Iris pigment epithelial cell (primary cell): ENCODE data around the gene ELAVL3.

Experiments used
- DNase-seq: peaks from one replicate; pipeline ENCODE4 v3.0.0-alpha.2; 2011; ENCODE audit warnings: low read depth

Gene ELAVL3

DNA sequence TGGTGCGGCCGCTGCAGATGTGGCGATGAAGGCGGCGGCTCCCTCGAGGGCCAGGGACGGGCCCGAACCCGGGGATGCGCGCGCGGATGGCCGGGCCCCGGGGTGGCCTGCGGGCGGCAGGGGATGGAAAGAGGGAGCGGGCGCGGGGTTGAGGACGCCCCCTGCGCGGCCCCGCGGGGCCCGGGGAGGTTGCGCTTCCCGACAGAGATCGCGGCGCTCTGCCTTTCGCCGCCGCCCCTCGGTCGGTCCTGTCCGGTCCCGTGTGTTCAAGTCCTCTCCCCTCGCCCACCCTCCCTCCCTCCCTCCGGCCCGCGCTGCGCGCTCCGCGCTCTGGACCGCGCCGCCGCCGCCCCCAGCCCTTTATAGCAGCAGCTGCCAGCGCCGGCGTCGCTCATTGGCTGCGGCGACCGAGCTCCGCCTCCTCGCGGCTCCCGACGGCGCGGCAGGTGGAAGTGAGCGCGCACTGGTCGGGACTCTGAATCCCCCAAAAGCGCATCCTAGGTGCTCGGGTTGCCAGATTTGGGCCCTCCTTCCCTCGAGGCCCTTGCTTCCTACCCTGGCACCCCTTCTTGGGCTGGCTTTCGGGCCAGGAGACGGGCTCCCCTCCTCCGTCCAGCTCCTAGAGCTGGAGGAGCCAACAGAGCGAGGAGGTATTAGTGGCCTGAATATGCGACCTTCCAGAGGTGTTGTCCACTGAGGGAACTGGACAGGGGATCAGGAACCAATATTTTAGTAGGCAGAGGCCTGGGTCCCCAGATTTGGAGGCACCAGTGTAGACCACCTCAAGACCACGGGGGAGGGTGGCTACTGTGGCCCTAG lies at the start of gene ELAVL3:
Gene ELAVL3, minus strand, starts transcription at position 332 of the 819 bp plus-strand sequence. CDS start 438 bp downstream, outside the sequence.
- no peak for DNase-seq

DNA sequence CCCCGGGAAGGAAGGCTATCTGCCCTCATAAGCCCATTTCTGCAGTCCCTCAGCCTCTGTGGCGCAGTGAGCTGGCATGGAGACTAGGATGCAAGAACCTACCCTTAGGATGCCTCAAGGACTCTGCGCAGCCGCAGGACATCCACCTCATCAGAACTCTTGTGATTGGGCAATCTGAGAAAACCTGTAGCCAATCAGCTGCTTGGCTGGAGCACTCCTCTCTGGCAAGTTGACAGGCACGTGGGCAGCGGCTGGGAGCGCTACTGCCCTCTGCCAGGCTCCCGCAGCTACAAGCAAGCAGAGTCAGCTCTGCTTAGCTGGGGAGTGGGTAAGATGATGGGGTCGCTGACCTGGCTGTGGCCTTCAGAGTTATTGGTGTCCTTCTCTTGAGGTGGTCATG lies 49.6 kb upstream of the ELAVL3 start:
- DNase-seq, result peak; percentile 94

DNA sequence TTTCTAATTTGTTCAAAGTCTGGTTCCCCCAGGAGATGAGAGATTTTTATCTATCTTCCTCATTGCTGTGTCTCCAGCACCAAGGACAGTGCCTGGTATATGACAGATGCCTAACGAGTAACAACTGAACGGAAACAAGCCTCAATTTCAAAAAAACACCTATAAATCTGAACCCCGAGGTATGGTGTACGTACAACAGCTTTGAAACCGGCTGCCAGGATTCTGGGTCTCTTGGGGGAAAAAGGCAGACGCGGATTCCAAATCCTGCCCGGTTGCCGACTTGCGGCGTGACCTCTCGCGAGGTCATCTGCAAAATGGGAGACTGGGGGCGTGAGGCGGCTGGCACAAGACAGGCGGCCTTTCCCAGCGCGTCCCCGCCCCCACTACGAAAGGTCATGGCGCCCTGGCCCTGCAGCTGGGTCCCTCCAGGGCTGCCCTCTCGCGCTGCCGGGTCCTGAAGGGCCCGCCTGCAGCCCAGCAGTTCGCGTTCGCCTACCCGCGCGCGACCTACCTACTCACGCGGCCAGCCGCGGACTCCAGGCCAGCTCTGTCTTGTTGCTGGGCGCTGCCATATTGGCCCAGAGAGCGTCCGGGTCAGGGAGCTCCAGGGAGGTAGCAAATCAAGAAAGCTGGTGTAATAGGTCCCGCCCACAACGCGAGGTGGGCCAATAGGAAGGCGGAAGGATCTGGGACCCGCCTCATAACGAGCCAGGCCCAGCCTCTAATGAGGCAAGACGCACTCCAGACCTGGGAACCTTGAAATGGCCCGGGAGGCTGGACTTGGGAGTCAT lies 47.9 kb upstream of the ELAVL3 start, which contains the start of gene ECSIT:
Gene ECSIT, minus strand, starts transcription at position 584 of the 791 bp plus-strand sequence. CDS start 9,964 bp downstream, outside the sequence.
- peak; percentile 99 for DNase-seq

DNA sequence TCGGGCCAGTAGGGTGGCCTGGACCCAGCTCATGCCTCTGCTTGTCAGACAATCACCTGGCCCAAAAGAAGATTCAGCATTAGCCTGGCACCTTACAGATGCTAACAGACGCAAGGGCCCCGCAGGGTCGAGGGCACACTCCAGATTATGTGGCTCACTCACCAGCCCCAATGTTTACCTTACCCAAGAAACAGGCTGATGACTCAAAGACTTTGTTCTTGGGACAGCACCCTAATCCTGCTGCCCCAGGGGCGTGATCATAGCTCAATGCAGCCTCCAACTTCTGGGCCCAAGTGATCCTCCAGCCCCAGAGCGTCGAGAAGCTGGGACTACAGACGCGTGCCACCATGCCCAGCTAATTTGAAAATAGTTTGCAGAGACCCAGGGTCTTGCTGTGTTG lies 38.3 kb upstream of the ELAVL3 start:
- no peak for DNase-seq

DNA sequence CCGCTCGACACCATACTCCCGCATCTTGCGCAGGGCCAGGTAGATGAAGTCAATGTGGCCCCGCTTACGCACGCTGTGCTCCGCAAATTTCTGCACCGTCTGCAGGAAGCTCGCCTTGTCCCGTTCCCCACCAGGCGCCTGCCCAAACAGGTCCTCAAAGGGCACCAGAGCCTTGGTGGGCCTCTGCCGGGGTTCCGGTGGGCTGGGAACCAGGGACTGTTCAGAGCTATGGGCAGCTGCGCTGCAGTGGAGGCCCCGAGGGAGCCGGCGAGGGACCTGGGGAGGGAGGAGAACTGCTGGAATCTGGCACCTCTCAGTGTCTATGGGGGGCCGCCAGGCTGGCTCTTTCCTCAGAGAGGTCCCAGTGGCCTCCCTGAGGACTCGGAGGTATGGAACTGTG lies 33.1 kb upstream of the ELAVL3 start:
- no peak for DNase-seq

DNA sequence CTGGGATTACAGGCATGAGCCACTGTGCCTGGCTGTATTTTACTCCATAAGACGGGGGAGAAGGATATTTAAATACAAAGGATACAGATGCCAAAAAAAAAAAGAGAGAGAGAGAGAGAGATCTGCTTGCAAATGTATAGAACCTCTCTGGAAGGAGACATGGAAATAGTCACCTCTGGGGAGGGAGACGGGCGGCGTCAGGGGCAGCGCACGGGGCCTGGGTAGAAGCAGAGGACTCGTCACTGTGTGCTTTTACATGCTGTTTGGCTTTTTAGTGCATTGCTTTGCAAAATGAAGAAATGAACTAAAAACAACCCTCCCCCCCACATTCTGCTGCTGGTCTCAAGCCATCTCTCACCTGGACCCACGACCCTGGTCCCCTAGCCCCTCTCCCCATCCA lies 29.6 kb upstream of the ELAVL3 start:
- DNase-seq, result no peak

DNA sequence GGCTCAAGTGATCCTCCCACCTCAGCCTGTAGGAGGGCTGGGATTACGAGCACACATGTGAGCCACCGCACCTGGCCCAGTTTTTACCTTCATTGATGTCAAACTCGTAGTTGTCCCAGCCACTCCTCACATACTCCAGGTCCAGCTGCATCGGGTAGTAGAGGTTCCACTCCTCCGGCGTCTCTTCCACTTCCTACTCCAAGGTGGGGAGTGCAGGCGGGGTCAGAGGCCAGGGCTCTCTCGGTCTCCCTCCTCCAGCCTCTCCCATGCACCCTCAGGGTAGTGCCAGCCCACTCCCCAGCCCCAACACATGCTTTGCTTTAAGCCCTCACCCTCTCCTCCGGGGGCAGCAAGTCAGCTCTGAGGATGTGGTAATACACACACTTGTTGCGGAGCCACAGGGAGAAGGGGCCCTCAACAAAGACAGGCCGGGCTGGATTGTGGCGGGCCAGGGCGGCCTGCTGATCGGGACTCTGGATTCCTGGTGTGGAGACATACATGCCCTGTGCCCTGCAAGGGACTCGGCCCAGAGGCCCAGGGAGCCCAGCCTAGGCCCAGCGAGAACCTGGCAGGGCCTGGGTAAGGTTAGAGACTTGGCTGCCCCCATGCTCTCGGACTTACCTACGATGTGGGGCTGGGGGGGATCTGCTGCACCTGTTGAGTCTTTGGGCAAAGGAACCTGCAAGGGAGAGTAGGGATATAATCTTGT lies 26.7 kb upstream of the ELAVL3 start:
- no peak for DNase-seq

DNA sequence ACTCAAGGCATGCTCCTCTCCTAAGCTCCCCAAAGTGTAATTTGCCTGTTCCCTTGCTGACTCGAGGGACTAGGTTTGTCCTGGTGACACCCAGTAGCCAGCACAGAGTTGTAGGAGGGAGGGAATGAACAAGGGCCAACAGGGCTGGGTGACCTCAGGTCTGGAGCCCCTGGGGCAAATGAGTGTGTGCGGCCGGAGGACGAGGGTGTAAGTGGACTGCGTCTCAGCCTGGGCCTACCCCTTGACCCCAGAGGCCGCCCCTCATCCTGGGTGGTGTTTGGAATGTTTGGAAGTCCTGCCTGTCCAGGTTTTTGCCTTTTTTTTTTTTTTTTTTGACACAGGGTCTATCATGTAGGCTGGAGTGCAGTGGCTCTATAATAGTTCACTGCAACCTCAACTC lies 26.1 kb upstream of the ELAVL3 start:
- no peak for DNase-seq

DNA sequence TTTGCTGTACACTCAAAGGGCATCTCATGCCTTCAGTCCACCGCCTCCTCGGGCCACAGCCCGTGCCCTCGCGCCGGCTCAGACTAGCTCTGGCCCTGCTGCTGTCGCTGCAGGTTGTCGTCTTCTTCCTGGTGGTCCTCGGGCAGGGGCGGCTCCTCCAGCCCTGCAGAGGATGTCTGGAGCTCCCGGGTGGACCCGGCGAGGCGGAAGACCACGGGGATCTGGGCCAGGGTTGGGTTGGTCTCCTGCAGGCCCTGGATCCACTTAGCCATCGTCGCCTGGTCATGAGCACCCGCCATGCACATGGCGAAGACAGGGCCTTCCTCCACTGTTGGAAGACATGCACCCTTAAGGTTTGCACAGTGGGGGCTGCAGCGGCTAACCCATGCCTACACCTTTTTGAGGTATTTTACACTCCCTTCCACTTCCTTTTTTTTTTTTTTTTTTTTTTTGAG lies 25.3 kb upstream of the ELAVL3 start:
- no peak for DNase-seq

DNA sequence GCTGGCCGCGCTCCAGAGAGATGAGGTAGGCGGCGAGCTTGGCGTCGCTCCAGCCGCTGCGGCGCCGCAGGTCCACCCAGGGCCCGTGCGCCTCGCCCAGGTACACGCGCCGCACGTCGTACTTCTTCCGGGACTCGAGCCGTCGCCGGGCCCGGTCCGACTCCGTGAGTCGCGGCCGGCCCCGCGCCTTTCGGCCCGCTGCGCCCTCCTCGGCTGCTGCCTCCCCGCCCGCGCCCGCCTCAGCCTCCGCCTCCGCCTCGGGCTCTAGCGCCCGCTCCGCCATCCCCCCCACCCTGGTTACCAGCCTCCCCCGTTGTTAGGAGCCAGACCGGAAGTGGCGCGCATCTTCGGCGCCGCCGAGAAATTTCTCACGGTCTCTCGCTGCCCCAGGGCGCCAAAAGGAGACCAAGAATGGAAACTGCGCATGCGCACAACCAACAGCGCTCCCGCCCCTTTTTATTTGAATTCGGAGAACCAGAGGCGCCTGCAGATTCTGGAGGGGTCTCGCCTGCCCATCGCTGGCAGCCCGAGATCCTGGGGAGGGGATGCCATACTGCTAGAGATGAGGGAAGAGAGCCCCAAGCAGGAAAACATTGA lies 24.8 kb upstream of the ELAVL3 start, which contains the start of gene ZNF653:
Gene ZNF653, minus strand, starts transcription at position 336 of the 597 bp plus-strand sequence. Its CDS starts 53 bp downstream, at position 283.
- DNase-seq, result peak; percentile 90

DNA sequence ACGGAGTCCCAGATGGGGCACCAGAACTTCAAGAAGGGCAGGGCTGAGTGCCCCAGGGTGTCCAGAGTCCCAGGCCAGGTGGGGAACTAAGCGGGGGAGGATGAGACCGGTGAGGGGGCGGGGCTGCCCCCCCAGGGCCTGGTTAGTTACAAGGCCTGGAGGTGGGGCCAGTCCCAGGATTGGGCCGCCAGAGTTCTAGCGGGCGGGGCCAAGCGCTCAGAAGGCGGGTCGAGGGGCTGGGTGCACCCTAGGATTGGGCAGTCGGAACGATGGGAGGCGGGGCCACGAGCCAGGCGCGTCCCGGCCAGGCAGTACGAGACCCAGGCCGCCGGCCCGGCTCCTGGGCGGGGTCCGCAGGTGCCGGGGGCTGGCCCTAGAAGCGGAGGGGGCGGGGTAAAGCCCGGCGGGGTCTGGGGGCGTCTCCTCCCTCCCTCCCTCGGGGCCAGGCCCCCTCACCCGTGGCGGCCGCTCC lies 24.2 kb upstream of the ELAVL3 start:
- DNase-seq, result peak; percentile 95

DNA sequence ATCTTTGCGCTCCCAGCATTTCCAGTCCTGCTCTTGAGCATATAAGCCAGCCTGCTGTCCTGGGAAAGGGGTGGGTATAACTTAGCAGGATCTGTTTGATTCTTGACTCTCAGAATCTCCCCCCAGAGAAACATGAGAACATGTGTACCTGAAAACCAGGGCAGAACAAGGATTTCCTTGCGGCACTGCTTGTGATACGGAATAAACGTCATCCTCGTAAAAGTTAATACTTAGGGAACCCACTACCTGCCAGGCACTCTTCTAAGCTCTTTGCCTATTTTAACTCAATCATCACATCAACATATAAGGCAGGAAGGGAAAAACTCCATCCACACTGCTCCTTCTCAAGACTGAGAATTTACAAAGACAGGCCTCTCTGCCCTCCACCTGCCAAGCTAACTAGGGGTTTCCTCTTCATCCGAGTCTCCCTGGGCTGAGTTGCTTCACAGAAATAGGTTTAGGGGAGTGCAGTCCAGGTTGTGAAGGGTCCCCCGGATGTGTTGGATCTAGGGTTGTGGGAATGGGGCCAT lies 23.7 kb upstream of the ELAVL3 start:
- DNase-seq, result no peak

DNA sequence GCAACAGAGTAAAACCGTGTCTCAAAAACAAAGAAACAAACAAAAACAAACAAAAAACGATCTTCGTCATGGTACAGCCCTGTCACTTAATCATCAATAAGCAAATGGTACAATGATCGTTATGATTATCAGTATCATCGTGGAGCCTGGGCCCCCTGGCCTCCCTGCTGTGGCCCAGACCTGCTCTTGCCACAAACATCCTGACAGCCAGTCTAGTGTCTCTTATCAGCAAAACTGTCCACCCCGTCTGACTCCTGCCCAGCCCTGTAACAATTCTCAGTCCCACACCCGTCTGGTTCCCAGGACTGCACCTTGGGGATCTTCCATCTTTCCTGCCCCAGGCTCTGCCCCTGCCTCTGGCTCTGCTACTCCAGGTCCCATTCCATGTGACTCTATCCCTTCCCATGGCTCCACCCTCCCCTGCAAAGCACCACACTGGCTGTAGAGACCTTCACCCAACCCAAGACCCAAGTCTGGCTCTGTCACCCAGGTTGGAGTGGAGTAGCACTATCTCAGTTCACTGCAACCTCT lies 19.1 kb upstream of the ELAVL3 start:
- DNase-seq, result no peak

DNA sequence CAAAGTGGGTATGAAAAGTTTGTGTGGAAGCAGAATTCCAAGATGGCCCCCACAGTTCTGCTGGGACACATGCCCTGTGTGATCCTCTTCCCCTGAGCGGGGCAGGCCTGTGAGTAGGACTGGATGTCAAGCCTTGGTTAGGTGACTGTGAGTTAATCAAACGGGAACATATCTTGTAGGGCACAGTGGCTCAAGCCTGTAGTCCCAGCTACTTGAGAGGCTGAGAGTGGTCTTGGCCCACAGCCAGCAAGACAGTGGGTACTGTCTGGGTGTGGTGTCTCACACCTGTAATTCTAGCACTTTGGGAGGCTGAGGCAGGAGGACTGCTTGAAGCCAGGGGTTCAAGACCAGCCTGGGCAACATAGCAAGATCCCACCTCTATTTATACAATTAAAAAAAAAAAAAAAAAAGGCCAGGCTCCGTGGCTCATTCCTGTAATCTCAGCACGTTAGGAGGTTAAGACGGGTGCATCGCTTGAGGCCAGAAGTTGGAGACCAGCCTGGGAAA lies 18.4 kb upstream of the ELAVL3 start:
- DNase-seq, result no peak

DNA sequence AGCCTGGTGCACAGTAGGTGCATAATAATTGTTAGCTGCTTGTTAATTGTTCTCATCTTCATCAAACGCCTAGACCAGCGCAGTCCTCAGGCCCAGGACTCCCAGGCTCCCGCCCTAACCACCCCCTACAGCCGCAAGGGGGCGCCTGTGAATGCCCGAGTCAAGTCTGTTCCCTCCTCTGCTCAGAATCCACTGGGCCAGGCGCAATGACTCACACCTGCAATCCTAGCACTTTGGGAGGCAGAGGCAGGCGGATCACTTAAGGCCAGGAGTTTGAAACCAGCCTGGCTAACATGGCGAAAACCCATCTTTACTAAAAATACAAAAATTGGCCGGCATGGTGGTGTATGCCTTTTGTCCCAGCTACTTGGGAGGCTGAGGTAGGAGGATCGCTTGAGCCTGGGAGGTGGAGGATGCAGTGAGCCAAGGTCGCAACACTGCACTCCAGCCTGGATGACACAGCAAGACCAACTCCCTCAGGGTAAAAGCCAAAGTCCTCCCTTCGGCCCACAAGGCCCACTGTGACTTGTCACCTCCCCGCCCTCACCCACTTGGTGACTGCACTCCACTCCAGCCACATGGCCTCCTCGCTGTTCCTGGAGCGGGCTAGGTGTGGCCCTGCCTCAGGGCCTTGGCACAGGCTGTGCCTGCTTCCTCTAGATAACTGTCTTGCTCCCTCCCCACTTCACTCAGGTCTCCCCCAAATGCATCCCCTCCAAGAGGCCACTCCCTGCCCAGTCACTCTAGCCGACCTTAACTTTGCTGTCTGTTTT lies 15.7 kb upstream of the ELAVL3 start:
- peak; percentile 85 for DNase-seq

DNA sequence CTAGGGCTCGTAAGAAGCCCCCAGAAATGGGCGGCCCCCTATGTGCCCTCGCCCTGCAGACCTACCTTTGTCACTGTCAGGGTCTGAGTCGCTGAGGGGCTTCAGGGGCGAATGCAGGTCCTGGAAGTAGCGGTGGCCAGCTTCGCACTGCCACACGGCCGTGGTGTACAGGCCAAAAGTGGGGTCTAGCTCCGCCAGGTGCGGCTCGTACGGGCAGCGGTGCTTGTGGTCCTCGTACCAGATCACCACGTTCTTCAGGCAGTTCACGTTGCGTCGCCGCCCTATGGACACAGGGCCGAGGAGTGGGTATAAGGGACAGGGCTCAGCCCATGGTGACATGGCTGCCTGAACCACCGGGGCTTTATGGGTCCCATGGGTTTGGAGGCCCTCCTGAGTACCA lies 15.0 kb upstream of the ELAVL3 start:
- DNase-seq, result no peak

DNA sequence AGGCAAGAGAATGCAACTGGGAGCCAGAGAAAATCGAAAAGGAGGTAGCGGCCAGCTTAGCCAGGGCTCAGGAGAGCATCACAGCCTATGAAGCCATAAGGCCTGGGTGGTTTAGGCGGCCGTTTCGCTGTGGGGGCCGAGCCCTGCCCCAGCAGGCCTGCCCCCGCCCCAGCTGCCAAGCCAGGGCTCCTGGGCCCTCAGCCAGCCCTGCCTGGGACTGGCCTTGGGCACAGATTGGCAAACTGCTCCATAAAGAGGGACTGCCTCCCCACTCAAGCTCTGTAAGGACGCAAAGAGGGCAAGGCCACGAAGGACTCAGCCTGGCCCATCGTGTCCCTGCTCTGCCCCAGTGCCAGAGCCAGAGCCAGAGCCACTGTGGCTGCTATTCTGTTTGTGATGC lies 14.6 kb upstream of the ELAVL3 start:
- no peak for DNase-seq

DNA sequence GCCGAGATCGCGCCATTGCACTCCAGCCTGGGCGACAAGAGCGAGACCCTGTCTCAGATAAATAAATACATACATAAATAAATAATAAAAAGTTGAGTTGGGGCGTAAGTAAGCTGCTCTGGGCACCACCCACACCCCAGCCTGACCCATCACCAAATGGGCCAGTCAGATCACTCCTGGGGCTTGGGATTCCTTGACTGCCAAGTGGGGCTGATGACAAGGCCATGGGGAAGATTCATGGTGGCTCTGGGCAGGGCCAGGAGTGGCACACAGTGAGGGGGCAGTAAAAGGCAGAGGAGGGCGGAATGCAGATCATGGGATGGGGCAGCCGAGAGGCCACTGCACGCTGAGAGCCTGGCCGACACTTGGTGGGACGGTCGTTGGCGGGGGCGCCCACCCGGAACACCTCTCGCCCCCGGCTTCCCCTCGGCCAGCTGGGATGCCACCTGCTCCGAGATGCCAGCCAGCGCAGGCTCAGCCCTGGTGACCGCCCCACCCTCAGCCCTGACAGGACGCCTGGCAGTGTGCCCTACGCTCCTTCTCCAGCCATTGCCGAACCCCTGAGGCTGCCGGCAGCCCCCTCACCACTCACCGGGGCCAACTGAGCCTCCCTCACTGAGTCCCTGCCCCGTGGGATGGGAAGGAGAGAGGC lies 13.9 kb upstream of the ELAVL3 start:
- no peak for DNase-seq

DNA sequence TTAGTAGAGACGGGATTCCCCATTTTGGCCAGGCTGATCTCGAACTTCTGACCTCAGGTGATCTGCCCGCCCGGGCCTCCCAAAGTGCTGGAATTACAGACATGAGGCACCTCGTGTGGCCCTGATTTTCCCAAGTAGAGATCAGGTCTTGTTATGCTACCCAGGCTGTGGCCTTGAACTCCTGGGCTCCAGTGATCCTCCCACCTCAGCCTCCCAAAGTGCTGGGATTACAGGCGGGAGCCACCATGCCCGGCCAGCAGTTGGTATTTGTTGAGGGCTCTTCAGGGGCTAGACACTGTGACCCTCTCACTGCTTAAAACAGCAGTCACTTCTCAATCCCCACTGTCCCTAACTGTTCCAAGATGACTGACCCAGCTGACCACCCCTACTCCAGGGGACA lies 8.5 kb upstream of the ELAVL3 start:
- DNase-seq, result no peak
